GM11168 (cell line): ENCODE measurements around the gene TUT7.
"Not testable (repeated sequence)": the region's sequence is repeated elsewhere in the genome, so short reads cannot be mapped to it uniquely, and the experiment has no call there.

ENCODE experiments used
- in situ Hi-C: fragments of 300-500 bp; cut with MboI; formaldehyde crosslinking; loops from one replicate; pipeline ENCODE4 v1.12.0; 2022; ENCODE audit warnings: low sequenced_read_pairs; ENCODE audit not compliant: unreplicated experiment

Gene TUT7

GRCh38 chr9:86349271-86349670 lies 4.9 kb downstream of the TUT7 start:
- in situ Hi-C loops = no loop called here

DNA sequence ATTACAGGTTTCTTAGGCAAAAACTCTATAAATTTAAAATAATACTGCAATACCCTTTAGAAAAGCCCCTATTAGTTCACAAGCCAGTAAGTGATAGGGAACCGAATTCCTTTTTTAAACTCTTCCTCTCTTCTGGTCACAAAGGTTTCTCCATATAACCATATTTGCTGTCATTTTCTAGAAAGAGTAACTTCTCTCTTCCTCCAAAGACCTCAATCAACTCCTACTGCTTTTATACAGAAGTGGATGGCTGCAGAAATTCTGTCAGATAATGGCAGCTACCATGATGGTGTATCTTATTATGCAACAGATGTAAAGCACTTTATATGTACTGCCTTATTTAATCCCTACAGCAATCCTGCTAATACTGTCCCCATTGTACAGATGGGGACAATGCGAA lies 6.2 kb downstream of the TUT7 start:
- in situ Hi-C loops = no loop called here

DNA sequence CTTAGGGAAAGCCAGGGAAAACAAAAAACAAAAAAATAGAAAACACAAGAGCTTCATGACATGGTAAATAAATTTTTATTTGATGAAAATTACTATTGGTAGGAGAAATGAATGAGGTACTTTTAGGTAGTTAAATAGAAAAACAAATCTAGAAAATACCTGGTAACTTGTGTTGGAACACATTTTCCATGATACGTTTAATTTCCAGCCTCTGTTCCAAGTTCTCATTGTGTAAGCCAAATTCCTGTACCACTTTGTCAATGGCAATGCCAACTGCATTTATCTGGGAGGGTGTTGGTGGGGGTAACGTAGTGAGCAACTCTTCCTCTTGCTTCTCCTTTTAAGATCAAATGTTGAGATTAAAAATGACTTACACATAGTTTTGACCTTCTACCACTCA lies 9.4 kb downstream of the TUT7 start:
- in situ Hi-C loops = no loop called here

DNA sequence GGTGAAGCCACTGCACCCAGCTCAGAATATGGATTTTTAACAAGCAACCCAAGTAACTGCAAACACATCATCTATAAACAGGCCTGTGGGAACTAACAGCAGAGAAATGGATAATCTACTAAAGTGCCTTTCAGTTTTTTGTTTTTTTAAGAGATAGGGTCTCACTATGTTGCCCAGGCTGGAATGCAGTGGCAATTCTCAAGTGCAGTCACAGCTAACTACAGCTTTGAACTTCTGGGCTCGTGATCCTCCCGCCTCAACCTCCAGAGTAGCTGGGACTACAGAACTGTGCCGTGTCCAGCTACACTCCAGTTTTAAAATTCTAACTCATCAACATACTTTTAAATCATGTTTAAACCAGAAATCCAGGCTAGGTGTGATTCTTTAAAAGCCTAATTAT lies 11.9 kb downstream of the TUT7 start:
- in situ Hi-C loops = no loop called here

DNA sequence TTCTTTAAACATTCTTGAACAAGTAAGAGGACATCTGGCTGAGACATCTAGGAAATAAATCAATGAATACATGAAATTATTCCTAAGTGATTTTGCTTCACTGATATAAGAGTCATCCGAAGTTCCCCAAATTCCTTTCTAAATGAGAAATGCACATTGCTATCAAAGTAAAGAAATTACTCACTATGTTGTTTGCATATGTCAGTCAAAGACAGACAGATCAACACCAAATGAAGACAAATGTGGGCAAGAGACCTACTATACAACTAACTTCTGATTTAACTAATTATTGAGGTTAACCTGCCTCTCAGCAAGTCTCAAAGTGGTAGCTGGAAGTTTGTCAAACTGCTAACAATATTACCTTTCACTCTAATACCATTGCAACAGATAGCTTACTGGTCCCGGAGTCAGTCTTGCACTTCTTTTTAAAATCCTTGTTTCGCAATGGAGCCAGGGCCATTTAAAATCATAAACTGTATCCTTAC lies 13.2 kb downstream of the TUT7 start:
- in situ Hi-C loops = no loop called here

DNA sequence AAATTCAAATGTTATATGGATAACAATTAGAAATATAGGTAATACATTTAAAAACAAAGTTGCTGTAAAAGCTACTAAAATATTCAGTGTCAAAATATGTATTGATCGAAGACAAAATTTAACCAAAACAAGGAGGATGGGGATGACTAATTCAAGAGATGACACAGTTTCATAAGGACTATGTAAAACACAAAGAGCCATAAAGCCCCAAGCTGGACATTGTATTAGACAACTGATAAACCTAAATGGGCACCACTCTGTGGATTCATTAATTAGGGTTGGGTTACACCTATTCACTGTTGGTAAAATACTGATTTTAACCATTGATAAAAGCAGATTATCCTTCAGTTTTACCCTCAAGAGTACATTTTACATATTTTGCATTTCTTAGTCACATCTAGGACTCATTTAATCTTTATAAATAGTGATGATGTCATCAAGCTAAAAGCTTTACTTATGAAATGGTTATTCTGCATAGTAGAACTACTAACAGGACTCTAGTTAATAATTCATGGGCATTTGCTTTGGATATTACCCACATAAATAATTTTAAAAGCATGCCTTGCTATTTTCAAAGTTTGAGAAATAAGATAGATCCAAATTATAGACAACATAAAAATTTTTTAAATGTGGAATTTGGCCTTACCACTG lies 13.7 kb downstream of the TUT7 start:
- in situ Hi-C loops = no loop called here

DNA sequence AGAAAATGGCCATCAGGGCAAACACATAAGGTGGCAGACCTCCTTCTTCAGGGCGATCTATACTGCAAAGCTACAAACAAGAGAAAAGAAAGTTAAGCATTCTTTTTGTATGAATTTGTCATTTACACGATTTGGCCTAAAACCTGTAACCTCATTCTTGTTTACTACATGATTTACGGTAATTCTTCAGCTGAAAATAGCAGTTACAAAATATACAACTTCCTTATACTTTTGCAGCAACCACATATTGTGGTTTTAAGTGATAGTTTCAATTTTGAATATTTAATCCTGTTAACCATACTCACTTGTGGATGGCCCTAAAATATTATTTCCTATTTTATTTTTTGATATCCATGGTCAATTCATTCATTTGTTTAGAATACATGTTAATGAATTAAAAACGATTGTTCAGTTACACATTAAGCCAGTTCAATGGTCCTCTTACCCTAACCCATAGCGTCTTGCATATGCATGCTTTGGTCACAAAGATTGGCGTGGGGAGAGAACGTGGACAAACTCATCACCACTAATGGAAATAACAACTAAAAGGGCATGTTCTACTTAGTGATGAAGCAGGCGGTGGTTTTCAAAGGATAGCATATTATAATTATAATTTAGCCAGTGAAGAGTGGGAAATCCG lies 16.6 kb downstream of the TUT7 start:
- in situ Hi-C loops = no loop called here

DNA sequence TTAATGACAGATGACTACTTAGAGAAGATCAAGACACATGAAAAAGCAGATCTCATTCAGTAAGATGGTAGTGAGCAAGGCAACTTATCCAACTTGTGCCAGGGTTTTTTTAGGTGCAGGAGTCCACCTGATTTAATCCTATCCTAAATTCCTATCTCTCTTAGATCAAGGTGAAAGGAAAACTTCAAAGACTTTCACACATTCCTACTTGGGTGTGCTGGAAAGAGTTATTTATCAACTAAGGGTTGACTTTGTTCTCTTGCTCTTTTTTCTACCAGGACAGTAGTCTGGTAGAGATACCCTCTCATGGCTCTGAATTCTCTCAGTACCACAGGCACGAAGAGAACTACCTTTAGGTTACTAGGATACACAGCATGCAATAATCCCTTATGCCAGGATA lies 18.2 kb downstream of the TUT7 start:
- in situ Hi-C loops = no loop called here

GRCh38 chr9:86333651-86334050 lies 20.6 kb downstream of the TUT7 start:
- in situ Hi-C loops = no loop called here

DNA sequence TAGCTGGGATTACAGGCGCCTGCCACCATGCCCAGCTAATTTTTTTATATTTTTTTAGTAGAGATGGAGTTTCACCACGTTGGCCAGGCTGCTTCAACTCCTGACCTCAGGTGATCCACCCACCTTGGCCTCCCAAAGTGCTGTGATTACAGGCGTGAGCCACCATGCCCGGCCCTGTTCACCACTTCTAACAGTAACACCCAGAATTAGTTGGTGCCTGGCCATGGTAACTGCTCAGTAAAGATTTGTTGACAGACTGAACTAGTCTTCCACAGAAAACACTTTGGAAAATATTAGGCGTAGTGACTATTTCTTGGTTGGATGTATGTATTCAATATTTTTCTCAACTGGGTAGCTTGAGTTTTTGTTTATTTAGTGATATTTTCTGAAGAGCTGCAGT lies 24.0 kb downstream of the TUT7 start:
- in situ Hi-C loops = no loop called here

DNA sequence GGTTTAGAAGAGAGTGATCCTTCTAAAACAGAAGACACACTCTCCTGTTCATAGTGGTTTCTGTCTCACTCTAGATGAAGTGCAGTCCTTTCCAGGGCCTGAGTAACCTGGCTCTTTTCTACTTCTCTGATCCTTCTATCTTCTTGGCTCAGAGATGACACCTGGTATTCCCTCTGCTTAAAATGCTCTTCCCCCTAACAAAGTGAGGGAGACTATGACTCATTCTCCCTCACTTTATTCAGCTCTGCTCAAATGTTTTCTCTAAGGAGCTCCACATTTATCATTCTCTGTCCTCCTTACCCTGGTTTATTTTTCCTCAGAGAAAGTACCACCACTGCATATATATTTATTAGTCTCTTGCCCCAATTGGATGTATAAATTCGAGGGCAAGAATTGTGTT lies 24.6 kb downstream of the TUT7 start:
- in situ Hi-C loops = no loop called here

GRCh38 chr9:86328156-86328555 lies 26.1 kb downstream of the TUT7 start:
- in situ Hi-C loops = no loop called here

- in situ Hi-C loops = no loop called here
These were observed 27.7 kb downstream of the TUT7 start for GRCh38 chr9:86326536-86326935.

- in situ Hi-C loops = no loop called here
These were observed 29.3 kb downstream of the TUT7 start for GRCh38 chr9:86324901-86325300.

- in situ Hi-C loops = no loop called here
These were observed 29.9 kb downstream of the TUT7 start for GRCh38 chr9:86324308-86324707.

DNA sequence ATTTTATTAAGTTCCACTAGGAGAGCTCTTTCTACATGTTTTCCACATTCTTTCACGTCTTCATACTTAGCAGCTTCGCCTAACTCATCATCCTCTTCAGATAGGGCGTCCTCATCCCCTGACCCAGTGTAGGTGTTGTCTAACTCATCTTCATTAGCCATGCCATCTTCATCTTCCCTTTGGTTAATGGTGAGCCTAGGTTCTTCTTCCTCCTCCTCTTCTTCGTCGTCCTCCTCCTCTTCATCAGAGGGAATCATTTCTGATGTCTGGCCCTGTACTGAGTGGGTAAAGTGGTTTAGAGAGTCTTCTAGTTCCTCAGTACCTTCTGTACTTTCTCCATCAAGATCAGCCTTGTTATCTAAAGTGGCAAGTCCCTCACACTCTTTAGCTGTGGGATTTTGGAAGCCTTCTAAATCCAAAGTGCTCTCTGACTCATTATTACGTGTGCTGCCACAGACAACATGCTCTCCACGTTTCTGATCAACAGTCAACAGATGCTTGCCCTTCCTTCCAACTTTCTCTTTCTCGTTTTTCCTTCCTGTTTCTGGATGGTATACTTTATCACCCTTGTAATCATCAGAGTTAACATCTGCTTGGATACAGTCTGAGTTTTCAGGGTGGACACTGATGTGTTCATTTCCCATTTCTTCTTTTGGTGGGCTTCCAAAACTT lies 31.1 kb downstream of the TUT7 start:
- in situ Hi-C loops = no loop called here

- in situ Hi-C loops = no loop called here
These were observed 32.8 kb downstream of the TUT7 start for GRCh38 chr9:86321373-86321772.

GRCh38 chr9:86318187-86318586 lies 36.0 kb downstream of the TUT7 start:
- in situ Hi-C loops = no loop called here

- in situ Hi-C loops = no loop called here
These were observed 39.1 kb downstream of the TUT7 start for GRCh38 chr9:86315078-86315477.

DNA sequence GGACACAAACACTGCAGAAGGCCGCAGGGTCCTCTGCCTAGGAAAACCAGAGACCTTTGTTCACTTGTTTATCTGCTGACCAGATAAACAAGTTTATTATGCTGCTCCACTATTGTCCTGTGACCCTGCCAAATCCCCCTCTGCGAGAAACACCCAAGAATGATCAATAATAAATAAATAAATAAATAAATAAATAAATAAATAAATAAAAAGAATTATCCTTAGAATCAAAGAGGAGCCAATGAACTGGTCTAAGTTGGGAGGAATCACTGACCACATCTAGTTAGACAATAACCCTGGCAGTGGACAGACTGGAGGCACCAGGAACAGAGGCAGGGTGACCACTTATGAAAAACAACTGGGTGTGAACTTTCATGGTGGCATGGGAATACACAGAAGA lies 41.3 kb downstream of the TUT7 start:
- in situ Hi-C loops = not testable (repeated sequence)

- in situ Hi-C loops = no loop called here
These were observed 45.5 kb downstream of the TUT7 start for GRCh38 chr9:86308687-86309086.
